Fibroblast of lung (primary cell): ENCODE measurements around the gene CDK13.

Experiments
- EZH2 ChIP-seq: IDR thresholded peaks from 2 replicates; pipeline ENCODE4 v1.5.1; 2012; ENCODE audit warnings: low read length, control low read depth, mild to moderate bottlenecking; ENCODE audit errors: missing control alignments
- TF ChIP-seq, protein P1 (sequence below), 2 donors: IDR thresholded peaks in 1 of 2; conservative IDR thresholded peaks in 1 of 2; 1 replicate in 1 of 2; 2 replicates in 1 of 2; pipeline ENCODE4 v1.5.1; 2011 to 2012; ENCODE audit warnings: low read length in 2 of 2, control low read depth in 1 of 2, inconsistent platforms in 1 of 2, low read depth in 1 of 2, mild to moderate bottlenecking in 1 of 2

DNA sequence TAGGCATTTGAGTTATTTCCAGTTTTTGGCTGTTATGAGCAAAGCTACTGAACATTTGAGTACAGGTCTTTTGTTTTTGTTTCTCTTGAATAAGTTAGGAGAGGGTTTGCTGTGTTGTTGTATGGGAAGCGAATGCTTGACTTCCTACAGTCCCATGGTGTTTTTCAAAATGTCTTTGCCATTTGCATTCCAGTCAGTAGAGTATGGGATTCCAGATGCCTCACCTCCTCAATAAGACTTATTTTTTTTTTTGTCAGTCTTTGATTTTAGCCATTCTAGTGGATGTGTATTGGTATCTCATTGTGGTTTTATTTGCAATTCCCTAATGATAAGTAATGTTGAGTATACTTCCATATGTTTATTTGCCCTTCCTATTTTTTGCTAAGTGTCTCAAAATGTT, 19.4 kb downstream of the CDK13 start:
- TF ChIP-seq, protein P1, sequence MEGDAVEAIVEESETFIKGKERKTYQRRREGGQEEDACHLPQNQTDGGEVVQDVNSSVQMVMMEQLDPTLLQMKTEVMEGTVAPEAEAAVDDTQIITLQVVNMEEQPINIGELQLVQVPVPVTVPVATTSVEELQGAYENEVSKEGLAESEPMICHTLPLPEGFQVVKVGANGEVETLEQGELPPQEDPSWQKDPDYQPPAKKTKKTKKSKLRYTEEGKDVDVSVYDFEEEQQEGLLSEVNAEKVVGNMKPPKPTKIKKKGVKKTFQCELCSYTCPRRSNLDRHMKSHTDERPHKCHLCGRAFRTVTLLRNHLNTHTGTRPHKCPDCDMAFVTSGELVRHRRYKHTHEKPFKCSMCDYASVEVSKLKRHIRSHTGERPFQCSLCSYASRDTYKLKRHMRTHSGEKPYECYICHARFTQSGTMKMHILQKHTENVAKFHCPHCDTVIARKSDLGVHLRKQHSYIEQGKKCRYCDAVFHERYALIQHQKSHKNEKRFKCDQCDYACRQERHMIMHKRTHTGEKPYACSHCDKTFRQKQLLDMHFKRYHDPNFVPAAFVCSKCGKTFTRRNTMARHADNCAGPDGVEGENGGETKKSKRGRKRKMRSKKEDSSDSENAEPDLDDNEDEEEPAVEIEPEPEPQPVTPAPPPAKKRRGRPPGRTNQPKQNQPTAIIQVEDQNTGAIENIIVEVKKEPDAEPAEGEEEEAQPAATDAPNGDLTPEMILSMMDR (conservative IDR thresholded peaks at IDR 0.05 in 1 of 2, IDR thresholded peaks at IDR 0.05 in 1 of 2; ENCODE audit: low read depth in 1 of 2, low read length in 2 of 2) = no peak
- TF ChIP-seq EZH2 = no peak
